Muscle layer of colon (tissue), 2 donors: ENCODE measurements around the gene TRIP6.

Source experiments
- H3K27ac ChIP-seq: one replicate; pipeline ENCODE4 v1.7.0; 2013; ENCODE audit warnings: low read depth, mild to moderate bottlenecking, low read length, moderate library complexity
- H3K27me3 ChIP-seq, 2 donors: one replicate each; pipeline ENCODE4 v1.7.0; 2013; ENCODE audit warnings: low read length in 2 of 2, mild to moderate bottlenecking in 2 of 2; ENCODE audit not compliant: insufficient read depth in 2 of 2, control insufficient read depth in 1 of 2
- H3K36me3 ChIP-seq: one replicate; pipeline ENCODE4 v1.7.0; 2013; ENCODE audit warnings: mild to moderate bottlenecking, low read length; ENCODE audit not compliant: insufficient read depth
- H3K4me1 ChIP-seq: one replicate; pipeline ENCODE4 v1.7.0; 2013; ENCODE audit warnings: mild to moderate bottlenecking, low read length; ENCODE audit not compliant: insufficient read depth
- H3K4me3 ChIP-seq, 2 donors: one replicate each; pipeline ENCODE4 v1.7.0; 2013; ENCODE audit warnings: low read length in 2 of 2, low read depth in 1 of 2, mild to moderate bottlenecking in 1 of 2, moderate library complexity in 1 of 2
- H3K9ac ChIP-seq: one replicate; pipeline ENCODE4 v1.7.0; 2013; ENCODE audit warnings: low read length
- H3K9me3 ChIP-seq: one replicate; pipeline ENCODE4 v1.7.0; 2013; ENCODE audit warnings: mild to moderate bottlenecking, low read length
- donor health status: abdominal sarcoma.
- donor health status: Adenocarcinoma of cecum.

The TRIP6 gene

DNA sequence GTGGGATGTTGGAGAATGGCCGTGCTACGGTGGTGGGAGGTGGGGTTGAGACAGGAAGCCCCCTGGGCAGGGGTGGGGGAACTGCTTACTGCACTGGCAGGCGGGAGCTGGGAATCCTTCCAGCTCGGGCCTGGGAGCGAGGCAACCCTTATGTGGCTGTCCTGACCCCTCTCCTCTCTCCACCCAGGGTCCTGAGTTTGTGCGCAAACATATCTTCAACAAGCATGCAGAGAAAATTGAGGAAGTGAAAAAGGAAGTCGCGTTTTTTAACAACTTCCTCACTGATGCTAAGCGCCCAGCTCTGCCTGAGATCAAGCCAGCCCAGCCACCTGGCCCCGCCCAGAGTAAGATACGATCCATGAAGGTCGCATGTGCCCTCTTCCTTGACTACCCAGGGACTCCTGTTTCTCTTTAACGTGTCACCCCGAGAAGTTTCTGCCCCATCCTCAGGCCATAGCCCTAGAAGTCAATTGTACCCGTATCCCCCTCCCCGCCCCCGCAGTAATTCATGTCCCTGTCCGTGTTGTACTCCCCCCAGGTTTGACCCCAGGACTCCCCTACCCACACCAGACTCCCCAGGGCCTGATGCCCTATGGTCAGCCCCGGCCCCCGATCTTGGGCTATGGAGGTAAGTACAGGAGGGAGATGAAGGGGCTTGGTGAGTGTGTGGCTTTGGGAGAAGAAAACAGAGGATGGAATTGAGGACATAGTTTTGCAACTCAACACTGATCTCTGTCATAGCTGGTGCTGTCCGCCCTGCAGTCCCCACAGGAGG lies 20.5 kb downstream of the TRIP6 start:
- H3K27ac ChIP-seq: peak overlapping the region; percentile 24

DNA sequence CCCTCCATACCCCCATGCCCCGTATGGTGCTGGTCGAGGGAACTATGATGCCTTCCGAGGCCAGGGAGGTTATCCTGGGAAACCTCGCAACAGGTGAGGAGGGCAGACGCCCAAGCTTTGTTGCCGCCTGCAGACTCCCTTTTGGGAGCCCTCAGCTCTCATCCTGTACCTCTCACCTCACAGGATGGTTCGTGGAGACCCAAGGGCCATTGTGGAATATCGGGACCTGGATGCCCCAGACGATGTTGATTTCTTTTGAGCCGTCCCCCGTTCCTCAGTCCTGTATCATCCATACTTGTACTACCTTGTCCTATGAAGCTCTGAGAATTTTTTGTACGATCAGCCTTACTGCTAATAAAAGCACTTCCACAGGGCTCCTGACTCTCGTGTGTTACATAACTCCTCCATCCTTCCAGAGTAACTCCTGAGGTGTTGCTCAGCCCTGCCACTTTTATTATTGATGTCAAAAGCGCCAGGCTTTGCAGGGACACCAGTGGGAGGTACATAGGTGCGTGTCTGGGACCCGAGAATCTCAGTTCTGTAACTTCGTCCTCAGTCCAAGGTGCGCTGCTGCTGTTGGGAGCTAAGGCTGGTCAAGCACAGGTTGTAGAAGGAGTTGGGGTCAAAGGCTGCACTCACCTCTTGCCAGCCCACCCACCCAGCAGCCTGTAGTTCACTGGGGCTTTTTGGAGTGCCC lies 21.3 kb downstream of the TRIP6 start:
- Histone ChIP-seq H3K27me3 (no peaks in the 10 kb centered on the region), H3K4me3 (peak overlapping the region; percentile 67 to 71), H3K9ac (peak overlapping the region; percentile 23), H3K27ac (peak overlapping the region; percentile 62), H3K36me3 (peaks cover 53% of the 10 kb centered on the region), H3K9me3 (no peaks in the 10 kb centered on the region), H3K4me1 (peaks cover 18% of the 10 kb centered on the region)

More for the DNA sequence above, 20.5 kb downstream of the TRIP6 start:
- Histone ChIP-seq H3K36me3 (peaks cover 60% of the 10 kb centered on the region), H3K4me3 (no peak overlapping the region), H3K9me3 (no peaks in the 10 kb centered on the region), H3K27me3 (no peaks in the 10 kb centered on the region), H3K4me1 (peaks cover 18% of the 10 kb centered on the region), H3K9ac (no peak overlapping the region)

DNA sequence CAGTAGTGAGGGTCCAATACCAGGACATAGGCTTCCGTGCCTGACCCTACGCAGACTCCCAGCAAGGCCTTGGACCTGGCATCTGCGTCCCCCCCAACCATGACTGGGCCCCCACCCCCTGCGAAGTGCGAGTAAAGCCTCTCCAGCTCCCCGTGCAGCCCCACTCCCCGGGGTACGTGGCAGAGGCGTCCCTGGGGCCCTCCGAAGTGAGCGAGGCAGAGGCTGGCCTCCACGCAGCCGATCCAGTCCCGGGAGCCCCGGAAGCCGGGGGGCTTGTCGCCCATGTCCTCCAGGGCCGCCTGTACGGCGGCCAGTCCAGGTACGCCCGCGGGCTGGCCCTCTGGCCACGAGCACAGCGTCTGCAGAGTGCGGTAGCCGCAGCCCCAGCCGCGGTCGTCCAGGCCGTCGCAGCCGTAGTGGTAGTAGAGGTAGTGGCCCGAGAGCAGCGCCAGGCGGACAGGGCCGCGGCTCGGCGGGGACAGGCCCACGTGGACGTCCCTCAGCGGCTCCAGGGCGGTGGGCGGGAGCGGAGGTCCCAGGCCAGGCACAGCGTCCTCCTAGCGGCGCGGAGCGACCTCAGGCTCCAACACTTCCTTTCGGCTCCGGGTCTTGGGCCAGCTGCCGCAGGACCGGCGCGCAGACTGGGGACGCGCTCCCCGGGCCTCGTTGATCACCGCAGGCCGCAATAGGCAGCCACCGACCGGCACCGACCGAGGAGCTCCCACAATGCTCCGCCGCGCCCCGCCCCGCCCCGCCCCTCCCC lies 22.0 kb downstream of the TRIP6 start, which contains the start of gene UFSP1:
TSS of gene UFSP1 (minus strand) at position 728 of the 763 bp plus-strand sequence. CDS start at position 284, 444 bp downstream.
- H3K4me1 ChIP-seq: peaks cover 18% of the 10 kb centered on the region
- peaks cover 46% of the 10 kb centered on the region for H3K36me3 ChIP-seq
- H3K27me3 ChIP-seq: peaks cover 0 to 6% of the 10 kb centered on the region in 2 donors
- H3K9me3 ChIP-seq: no peaks in the 10 kb centered on the region
- H3K4me3 ChIP-seq: peak within 1 kb of the TSS; percentile 68 to 71
- H3K9ac ChIP-seq: peak within 1 kb of the TSS; percentile 53
- H3K27ac ChIP-seq: peak within 1 kb of the TSS; percentile 62

DNA sequence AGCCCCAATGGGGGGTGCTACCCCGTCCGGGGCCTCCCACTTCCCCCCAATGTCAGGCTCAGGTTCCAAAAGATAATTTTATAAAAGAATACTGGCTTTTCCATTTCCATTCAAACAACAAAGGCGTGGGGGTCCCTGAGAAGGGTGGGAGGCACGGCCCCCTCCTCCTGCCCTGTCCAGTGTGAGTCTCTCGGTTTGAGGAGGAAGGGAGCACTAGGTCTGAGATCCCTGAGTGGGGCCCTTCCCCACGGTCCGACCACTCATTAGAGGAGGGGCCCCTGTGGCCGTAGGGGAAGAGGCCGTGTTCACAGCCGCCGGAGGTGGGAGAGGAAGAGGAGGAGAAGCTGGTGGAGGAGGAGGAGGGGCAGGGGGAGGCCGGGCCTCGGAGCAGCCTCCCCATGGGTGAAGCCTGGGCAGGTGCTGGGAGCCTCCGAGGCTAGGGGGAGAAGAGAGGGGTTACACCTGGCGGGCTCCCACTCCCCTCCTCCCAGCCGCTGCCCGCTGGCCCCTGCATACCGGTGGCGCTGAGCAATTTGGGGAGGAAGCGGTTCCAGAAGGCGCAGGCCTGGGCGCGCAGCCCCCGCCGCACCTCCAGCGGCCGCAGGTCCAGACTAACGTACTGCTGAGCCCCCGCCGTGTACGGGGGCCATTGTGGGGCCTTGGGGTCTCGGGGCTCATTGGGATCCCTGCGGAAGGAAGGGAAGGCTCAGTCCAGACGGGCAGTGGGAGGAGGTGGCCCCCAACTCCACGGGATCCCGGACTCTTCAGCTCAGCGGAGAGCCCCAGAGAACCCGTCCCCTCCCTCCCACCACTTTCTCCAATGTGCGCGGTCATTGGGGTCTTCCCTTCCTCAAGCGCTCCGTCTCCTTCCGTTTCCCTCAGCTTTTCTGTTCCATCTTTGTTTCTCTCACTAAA lies 23.7 kb downstream of the TRIP6 start:
- Histone ChIP-seq H3K27ac (peak overlapping the region; percentile 59), H3K9ac (peak overlapping the region; percentile 53), H3K27me3 (peaks cover 0 to 17% of the 10 kb centered on the region in 2 donors), H3K4me3 (peak overlapping the region; percentile 31 to 68), H3K36me3 (peaks cover 28% of the 10 kb centered on the region), H3K9me3 (no peaks in the 10 kb centered on the region), H3K4me1 (peaks cover 22% of the 10 kb centered on the region)

DNA sequence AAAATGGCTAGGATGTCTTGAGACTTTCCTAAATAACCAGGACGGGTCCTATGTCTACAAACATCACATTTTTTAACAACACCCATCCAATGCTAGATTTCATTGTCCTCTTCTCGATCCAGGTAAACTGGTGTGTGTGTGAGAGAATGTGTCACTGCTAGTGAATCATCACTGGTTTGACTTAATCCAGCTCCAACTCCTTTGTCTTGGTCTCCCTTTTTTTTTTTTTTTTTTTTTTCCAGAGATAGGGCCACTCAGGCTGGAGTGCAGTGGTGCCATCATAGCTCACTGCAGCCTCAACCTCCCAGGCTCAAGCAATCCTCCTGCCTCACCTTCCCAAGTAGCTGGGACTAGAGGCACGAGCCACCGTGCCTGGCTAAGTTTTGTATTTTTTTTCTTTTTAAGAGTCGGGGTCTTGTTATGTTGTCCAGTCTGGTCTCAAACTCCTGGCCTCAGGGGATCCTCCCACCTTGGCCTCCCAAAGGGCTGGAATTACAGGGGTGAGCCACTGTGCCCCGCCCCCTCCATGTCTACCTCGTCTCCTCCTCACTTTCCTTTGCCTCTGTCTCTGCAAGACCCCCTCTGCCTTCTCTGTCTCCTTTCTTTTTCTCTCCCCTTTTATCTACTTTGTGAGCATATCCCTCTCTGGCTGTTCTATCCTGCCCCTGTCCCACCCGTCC lies 24.5 kb downstream of the TRIP6 start:
- H3K27ac ChIP-seq: no peak overlapping the region
- no peak overlapping the region for H3K9ac ChIP-seq
- H3K4me3 ChIP-seq: no peak overlapping the region
- H3K9me3 ChIP-seq: no peaks in the 10 kb centered on the region
- peaks cover 27% of the 10 kb centered on the region for H3K4me1 ChIP-seq
- H3K27me3 ChIP-seq: peaks cover 7 to 25% of the 10 kb centered on the region in 2 donors
- peaks cover 20% of the 10 kb centered on the region for H3K36me3 ChIP-seq

DNA sequence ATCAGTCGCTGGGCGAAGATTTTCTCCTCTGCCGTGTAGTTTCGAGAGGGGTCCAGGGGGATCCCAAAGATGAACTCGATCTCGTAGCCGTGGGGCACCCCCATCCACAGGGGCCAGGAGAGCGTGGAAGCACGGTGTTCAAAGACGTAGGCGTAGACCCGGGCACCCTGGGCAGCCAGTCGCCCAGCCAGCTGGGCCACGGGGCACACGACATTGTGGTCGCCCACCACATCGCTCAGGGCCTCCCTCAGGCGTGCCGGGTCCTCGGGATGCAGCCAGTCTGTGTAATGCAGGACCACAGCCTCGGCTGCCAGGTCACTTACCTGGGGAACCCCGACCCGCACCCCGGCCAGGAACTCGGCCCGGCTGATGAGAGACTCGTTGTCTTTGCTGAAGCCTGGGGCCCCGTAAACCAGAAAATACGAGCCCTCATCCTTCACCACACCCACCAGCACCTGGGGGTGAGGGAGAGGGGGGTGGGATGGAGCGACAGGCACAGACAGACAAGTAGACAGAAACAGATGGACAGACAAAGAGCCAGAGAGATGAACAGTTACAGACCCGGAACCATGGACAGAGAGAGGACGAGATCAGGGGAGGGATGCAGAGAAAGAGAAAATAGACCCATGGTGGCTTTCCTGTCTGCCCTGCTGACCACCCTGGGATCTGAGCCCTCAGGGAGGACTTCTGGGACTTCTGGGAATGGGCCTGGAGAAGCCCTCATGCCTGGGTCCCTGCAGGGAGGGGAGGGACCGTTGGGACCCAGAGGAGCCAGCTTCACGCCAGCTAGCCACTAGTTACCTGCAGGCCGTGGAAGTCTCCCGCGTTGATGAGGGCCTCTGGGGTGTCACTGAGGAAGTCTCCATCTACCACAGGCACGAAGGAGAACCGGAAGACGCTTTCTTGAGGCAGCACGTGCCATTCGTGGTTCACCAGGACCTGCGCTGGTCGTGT lies 25.5 kb downstream of the TRIP6 start:
- peaks cover 11 to 32% of the 10 kb centered on the region in 2 donors for H3K27me3 ChIP-seq
- H3K36me3 ChIP-seq: peaks cover 11% of the 10 kb centered on the region
- H3K9ac ChIP-seq: no peak overlapping the region
- H3K4me1 ChIP-seq: peaks cover 24% of the 10 kb centered on the region
- H3K9me3 ChIP-seq: no peaks in the 10 kb centered on the region
- no peak overlapping the region for H3K4me3 ChIP-seq
- H3K27ac ChIP-seq: no peak overlapping the region

DNA sequence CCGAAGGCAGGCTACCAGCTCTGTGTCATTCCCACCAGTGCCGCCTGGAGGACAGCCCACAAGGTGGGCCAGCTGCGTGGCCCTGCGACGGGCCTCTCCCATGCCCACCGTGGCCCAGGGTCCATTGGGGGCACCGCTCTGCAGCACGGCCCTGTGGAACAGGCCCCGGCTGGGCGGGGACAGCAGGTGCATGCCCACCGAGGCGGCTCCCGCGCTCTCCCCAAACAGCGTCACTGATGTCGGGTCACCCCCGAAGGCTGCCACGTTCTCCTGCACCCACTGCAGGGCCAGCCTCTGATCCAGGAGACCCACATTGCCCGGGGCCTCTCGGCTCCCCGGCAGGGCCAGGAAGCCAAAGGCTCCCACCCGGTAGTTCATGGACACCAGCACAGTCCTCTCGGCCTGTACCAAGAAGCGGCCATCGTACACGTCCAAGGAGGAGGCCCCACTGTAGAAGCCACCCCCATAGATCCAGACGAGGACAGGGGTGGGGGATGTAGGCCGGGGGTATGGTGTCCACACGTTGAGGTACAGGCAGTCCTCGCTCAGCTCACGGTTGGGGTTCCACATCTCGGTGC lies 26.2 kb downstream of the TRIP6 start:
- no peak overlapping the region for H3K27ac ChIP-seq
- H3K4me1 ChIP-seq: peaks cover 16% of the 10 kb centered on the region
- no peak overlapping the region for H3K4me3 ChIP-seq
- H3K36me3 ChIP-seq: peaks cover 3% of the 10 kb centered on the region
- H3K9ac ChIP-seq: no peak overlapping the region
- peaks cover 15 to 39% of the 10 kb centered on the region in 2 donors for H3K27me3 ChIP-seq
- H3K9me3 ChIP-seq: no peaks in the 10 kb centered on the region

DNA sequence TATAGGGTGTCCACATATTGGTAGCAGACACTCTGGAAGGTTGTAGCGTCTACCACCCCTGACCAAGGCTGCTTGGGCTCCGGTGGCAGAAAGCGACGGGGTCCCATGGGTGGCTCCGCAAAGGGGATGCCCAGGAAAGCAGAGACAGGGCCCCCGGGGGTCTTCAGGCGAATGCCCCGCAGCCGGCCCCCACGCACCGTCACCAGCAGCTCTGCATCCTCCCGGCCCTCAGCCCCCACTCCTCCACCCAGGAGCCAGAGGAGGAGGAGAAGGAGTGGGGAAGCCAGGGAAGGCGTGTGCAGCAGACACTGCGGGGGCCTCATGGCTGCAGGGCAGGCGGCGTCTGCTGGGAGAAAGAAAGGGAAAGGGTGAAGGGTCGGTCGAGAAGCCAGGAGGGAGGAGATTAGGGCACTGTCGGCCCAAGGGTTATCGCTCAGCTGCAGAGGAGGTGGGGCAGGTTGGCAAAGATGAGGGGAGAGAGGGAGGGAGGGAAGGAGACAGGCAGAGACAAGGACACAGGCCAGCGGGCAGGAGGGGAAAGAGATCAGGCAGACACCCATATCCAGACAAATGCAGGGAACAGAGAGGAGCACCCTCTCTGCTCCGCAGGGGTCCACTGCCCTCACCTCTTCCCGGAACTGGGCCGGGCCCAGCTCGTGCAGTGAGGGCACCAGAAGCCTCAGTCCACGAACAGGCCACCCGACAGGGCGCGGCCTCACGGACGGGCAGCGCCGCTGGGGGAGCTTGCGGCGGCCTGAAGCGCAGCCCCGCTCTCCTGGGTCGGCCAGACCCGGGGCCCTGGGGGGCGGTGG lies 26.9 kb downstream of the TRIP6 start:
- H3K27me3 ChIP-seq: peaks cover 15 to 39% of the 10 kb centered on the region in 2 donors
- peaks cover 9% of the 10 kb centered on the region for H3K4me1 ChIP-seq
- no peaks in the 10 kb centered on the region for H3K9me3 ChIP-seq
- H3K9ac ChIP-seq: no peak overlapping the region
- no peak overlapping the region for H3K4me3 ChIP-seq
- H3K36me3 ChIP-seq: no peaks in the 10 kb centered on the region
- H3K27ac ChIP-seq: no peak overlapping the region
